ENCODE results near the gene HIF1A. TPM values are rescaled to one million over a fixed set of nuclear protein-coding genes. Genes with fewer than 3 reads are reported as not detected.
A peak's percentile ranks its signal among the peaks of the same experiment; 100 is the strongest.

Gene HIF1A
- total and polyA plus RNA-seq, 10 of the 15 experiments (the other 5 are each of a cell fraction or from before 2014, with no cell fraction given) = 18.3 to 97.0 (median 75.3) TPM

DNA sequence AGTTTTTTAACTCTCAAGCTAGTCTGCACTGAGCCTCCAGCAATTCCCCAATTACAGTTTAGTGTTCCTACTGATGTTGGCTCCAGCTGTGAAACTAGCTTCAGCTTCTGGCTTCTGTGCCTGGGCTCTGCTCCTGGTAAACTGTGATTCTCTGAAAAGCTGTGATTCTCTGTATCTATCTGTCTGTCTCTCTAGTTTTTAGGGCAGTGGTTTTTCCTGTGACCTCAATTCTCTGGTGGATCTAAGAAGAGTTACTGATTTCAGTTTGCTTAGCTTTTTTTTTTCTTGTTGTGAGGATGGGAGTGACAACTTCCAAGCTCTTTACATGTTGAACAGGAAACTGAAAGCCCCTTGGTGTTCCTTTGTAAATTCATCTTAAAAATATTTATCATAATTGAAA is 3.8 kb upstream of the HIF1A start:
- ChIA-PET POLR2A (interaction anchor here (0.6 to 1.7 kb wide), 8 partner anchors 11 to 215 kb away, joined by 3 to 7 read pairs (median 3); no protein-coding TSS in a partner anchor), RAD21 (ENCODE audit: unreplicated experiment) (interaction anchor here (0.6 to 1.9 kb wide), 14 partner anchors 11 to 329 kb away, joined by 3 to 11 read pairs (median 4); no protein-coding TSS in a partner anchor), CTCF (interaction anchor here (0.7 to 1.7 kb wide), 10 partner anchors 12 to 422 kb away, joined by 3 to 9 read pairs (median 3); no protein-coding TSS in a partner anchor), SMC1A (ENCODE audit: uncharacterized antibody, unreplicated experiment) (interaction anchor here (0.6 to 3.4 kb wide), 22 partner anchors 9 to 1444 kb away, joined by 3 to 20 read pairs (median 6); no protein-coding TSS in a partner anchor)
- Histone ChIP-seq H3K4me3 (no peak overlapping the region), H3K9ac (ENCODE audit: control insufficient read depth, insufficient read depth, low read length) (peak overlapping the region; percentile 45; the same call in 1 of the 2 replicates), H3K9me3 (replicated peaks; ENCODE audit: control insufficient read depth, insufficient read depth, low read length) (no peaks in the 10 kb centered on the region; the same call in 2 of the 3 replicates), H4K20me1 (ENCODE audit: control insufficient read depth, insufficient read depth) (no peaks in the 10 kb centered on the region), H3K27ac (ENCODE audit: control insufficient read depth, insufficient read depth) (peak overlapping the region; percentile 42; the same call in 1 of the 2 replicates), H2AFZ (ENCODE audit: control insufficient read depth, low read depth, low read length) (peak overlapping the region; percentile 67), H3K4me2 (ENCODE audit: control insufficient read depth, insufficient read depth) (peak overlapping the region; percentile 51), H3K79me2 (ENCODE audit: control insufficient read depth, insufficient read depth, low read length) (peaks cover 12% of the 10 kb centered on the region), H3K4me1 (ENCODE audit: control insufficient read depth, insufficient read depth, low read length) (peaks cover 10% of the 10 kb centered on the region; the same call in 1 of the 2 replicates), H3K36me3 (ENCODE audit: control insufficient read depth in 2 of 2, insufficient read depth in 2 of 2, low read length in 1 of 2) (no peaks in the 10 kb centered on the region), H3K27me3 (replicated peaks in 1 of 2; ENCODE audit: control insufficient read depth in 2 of 2, insufficient read depth in 2 of 2, low read length in 1 of 2) (no peaks in the 10 kb centered on the region)
- no peak for FAIRE-seq
- intact Hi-C loops (cut with micrococcal nuclease; ENCODE audit: unreplicated experiment) (loop anchor here (10.0 kb wide), 1 partner anchor 937 kb away; no protein-coding TSS in a partner anchor), in situ Hi-C loops (cut with MboI) (no loop called here)
- no peak for ATAC-seq
- no TSS peak for BruUV-seq (replicated peaks)
- DNase-seq (ENCODE audit: low read depth, low spot score) = no peak
- TF ChIP-seq NR2C2 (IDR thresholded peaks at IDR 0.05; ENCODE audit: borderline replicate concordance, control insufficient read depth, insufficient read length, low read depth) (no peak), BMI1 (IDR thresholded peaks at IDR 0.05; ENCODE audit: borderline replicate concordance) (no peak), ATF2 (IDR thresholded peaks at IDR 0.05; ENCODE audit: low read length) (no peak), IKZF2 (IDR thresholded peaks at IDR 0.05) (no peak), MTA3 (IDR thresholded peaks at IDR 0.05; ENCODE audit: borderline replicate concordance, low read length) (no peak), CBX5 (IDR thresholded peaks at IDR 0.05; ENCODE audit: low read depth) (no peak), MTA2 (IDR thresholded peaks at IDR 0.05; ENCODE audit: low read depth) (no peak), CTCF (IDR thresholded peaks at IDR 0.05 in 2 of 3, conservative IDR thresholded peaks at IDR 0.05 in 1 of 3; ENCODE audit: control insufficient read depth in 2 of 3, extremely low read depth in 1 of 3, insufficient read depth in 1 of 3, low read depth in 3 of 3, low read length in 3 of 3) (no peak), ETV6 (conservative IDR thresholded peaks at IDR 0.05 in 1 of 2, IDR thresholded peaks at IDR 0.05 in 1 of 2; ENCODE audit: borderline replicate concordance in 1 of 2, low read depth in 1 of 2) (no peak), WRNIP1 (IDR thresholded peaks at IDR 0.05; ENCODE audit: borderline replicate concordance, low read depth, low read length) (no peak), HDAC6 (IDR thresholded peaks at IDR 0.05; ENCODE audit: unreplicated experiment) (no peak), NKRF (conservative IDR thresholded peaks at IDR 0.05) (no peak)
- TF ChIP-seq, protein P1, sequence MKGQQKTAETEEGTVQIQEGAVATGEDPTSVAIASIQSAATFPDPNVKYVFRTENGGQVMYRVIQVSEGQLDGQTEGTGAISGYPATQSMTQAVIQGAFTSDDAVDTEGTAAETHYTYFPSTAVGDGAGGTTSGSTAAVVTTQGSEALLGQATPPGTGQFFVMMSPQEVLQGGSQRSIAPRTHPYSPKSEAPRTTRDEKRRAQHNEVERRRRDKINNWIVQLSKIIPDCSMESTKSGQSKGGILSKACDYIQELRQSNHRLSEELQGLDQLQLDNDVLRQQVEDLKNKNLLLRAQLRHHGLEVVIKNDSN (IDR thresholded peaks at IDR 0.05; ENCODE audit: borderline replicate concordance, extremely low read length, insufficient read depth, low read depth, low read length) = no peak
- TF ChIP-seq, protein P2, sequence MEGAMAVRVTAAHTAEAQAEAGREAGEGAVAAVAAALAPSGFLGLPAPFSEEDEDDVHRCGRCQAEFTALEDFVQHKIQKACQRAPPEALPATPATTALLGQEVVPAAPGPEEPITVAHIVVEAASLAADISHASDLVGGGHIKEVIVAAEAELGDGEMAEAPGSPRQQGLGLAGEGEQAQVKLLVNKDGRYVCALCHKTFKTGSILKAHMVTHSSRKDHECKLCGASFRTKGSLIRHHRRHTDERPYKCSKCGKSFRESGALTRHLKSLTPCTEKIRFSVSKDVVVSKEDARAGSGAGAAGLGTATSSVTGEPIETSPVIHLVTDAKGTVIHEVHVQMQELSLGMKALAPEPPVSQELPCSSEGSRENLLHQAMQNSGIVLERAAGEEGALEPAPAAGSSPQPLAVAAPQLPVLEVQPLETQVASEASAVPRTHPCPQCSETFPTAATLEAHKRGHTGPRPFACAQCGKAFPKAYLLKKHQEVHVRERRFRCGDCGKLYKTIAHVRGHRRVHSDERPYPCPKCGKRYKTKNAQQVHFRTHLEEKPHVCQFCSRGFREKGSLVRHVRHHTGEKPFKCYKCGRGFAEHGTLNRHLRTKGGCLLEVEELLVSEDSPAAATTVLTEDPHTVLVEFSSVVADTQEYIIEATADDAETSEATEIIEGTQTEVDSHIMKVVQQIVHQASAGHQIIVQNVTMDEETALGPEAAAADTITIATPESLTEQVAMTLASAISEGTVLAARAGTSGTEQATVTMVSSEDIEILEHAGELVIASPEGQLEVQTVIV (IDR thresholded peaks at IDR 0.05; ENCODE audit: borderline replicate concordance, partially characterized antibody) = no peak

Data from GM12878 (cell line).